AG04450 (cell line): Measurements from ENCODE around the gene ORC6. TPM values are rescaled to one million over a fixed set of nuclear protein-coding genes. Genes with fewer than 3 reads are reported as not detected.

ENCODE experiments used
- CTCF ChIA-PET: fragments of 300-600, 350-600 bp; formaldehyde crosslinking; extraction: SDS; loops from one replicate; lab custom pipeline; 2022; ENCODE audit warnings: antibody characterized with exemption, inconsistent platforms; lab: Charles Lee
- POLR2A ChIA-PET: fragments of 350-600 bp; formaldehyde crosslinking; extraction: SDS; loops from one replicate; lab custom pipeline; 2021; ENCODE audit warnings: antibody characterized with exemption, inconsistent platforms; lab: Yijun Ruan, JAX
- DNase-seq: peaks from one replicate; pipeline ENCODE4 v3.0.0-alpha.2; 2011; ENCODE audit warnings: low read depth, low spot score
- H3K27ac ChIP-seq: one replicate; pipeline ENCODE4 v1.5.1; 2012; ENCODE audit warnings: low read depth, low read length, control low read depth
- H3K27me3 ChIP-seq: one replicate; pipeline ENCODE4 v1.6.0; 2012; ENCODE audit warnings: low read length; ENCODE audit not compliant: control insufficient read depth, insufficient read depth
- H3K4me3 ChIP-seq: 2 replicates; pipeline ENCODE4 v1.5.1; 2011; ENCODE audit warnings: mild to moderate bottlenecking, low read depth, low read length, control low read depth
- H3K9me3 ChIP-seq: 2 replicates; pipeline ENCODE4 v1.5.1; 2012; ENCODE audit warnings: low read length; ENCODE audit not compliant: control insufficient read depth, insufficient read depth
- polyA plus RNA-seq: library from polyadenylated mRNA; depleted of rRNA; stranded (reverse); fragments of >200 nt; gene quantifications from 2 replicates; pipeline ENCODE4 v1.2.3, GENCODE V29; 2011
- TF ChIP-seq, protein P1 (sequence below): IDR thresholded peaks from 2 replicates; pipeline ENCODE4 v1.5.1; 2011; ENCODE audit warnings: low read depth, low read length, control low read depth, inconsistent platforms

The ORC6 gene
- polyA plus RNA-seq, 1 experiment: 6.6 TPM

DNA sequence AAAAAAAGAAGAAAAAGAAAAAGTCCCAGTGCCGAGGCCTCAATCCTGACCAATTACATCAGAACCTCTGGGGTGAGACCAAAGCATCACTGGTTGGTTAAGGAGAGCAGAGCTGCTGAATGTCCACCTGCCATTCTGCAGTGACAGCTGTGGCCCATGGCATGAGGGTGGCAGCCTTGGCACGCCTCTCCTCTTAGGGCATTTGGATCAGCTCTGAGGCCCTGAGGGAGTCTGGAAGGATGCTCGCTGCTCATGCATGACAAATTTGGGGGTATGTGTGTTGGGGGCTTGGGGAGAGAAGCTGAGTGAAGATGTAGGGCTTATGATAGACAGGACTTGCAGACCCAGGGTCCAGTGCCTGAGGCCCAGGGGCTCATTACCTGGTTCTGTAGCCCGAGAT is 32.4 kb downstream of the ORC6 start:
- Histone ChIP-seq H3K9me3 (no peaks in the 10 kb centered on the region), H3K27ac (no peak overlapping the region), H3K4me3 (no peak overlapping the region), H3K27me3 (no peaks in the 10 kb centered on the region)
- ChIA-PET POLR2A (no interaction called here), CTCF (no interaction called here)
- TF ChIP-seq, protein P1, sequence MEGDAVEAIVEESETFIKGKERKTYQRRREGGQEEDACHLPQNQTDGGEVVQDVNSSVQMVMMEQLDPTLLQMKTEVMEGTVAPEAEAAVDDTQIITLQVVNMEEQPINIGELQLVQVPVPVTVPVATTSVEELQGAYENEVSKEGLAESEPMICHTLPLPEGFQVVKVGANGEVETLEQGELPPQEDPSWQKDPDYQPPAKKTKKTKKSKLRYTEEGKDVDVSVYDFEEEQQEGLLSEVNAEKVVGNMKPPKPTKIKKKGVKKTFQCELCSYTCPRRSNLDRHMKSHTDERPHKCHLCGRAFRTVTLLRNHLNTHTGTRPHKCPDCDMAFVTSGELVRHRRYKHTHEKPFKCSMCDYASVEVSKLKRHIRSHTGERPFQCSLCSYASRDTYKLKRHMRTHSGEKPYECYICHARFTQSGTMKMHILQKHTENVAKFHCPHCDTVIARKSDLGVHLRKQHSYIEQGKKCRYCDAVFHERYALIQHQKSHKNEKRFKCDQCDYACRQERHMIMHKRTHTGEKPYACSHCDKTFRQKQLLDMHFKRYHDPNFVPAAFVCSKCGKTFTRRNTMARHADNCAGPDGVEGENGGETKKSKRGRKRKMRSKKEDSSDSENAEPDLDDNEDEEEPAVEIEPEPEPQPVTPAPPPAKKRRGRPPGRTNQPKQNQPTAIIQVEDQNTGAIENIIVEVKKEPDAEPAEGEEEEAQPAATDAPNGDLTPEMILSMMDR: no peak
- no peak for DNase-seq

DNA sequence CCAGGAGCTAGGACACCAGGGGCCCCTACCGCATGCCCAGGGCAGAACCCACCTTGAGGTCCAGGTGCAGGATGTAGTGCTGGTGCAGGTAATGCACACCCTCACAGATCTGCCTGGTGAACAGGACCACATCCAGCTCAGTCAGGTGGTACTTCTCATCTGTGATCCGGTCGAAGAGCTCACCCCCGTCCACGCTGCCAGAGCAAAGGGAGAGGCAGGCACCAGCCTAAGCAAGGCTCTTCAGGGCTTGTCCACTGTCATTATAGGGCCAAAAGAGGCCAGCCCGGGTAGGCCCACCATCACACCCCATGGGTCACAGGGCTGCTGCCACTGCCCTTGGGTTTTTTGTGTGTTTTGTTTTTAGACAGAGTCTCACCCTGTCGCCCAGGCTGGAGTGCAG is 37.7 kb downstream of the ORC6 start:
- H3K27ac ChIP-seq: no peak overlapping the region

DNA sequence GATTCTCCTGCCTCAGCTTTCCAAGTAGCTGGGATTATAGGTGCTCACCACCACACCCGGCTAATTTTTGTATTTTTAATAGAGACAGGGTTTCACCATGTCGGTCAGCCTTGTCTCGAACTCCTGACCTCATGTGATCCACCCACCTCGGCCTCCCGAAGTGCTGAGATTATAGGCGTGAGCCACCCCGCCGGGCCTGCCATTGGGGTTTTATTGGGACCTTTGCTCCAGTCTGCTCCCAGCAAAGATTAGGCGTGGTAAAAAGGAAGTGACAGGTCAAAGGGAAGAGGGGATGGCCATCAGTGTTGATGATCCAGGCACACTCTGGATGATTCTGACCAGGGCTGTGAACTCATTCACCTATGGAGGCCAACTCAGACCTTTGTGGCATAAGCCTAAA is 38.2 kb downstream of the ORC6 start:
- CTCF ChIA-PET: interaction anchor here (0.7 kb wide), 1 partner anchor 126 kb away, joined by 3 read pairs; no protein-coding TSS in a partner anchor
- Histone ChIP-seq H3K9me3 (no peaks in the 10 kb centered on the region; the same call in 1 of the 2 replicates), H3K27me3 (no peaks in the 10 kb centered on the region), H3K4me3 (no peak overlapping the region), H3K27ac (no peak overlapping the region)
- TF ChIP-seq, protein P1: no peak
- POLR2A ChIA-PET: no interaction called here
- DNase-seq: no peak

More for the DNA sequence above, 37.7 kb downstream of the ORC6 start:
- Histone ChIP-seq H3K4me3 (no peak overlapping the region), H3K27me3 (no peaks in the 10 kb centered on the region), H3K9me3 (no peaks in the 10 kb centered on the region; the same call in 1 of the 2 replicates)
- no peak for DNase-seq
- TF ChIP-seq, protein P1: no peak
- ChIA-PET POLR2A (no interaction called here), CTCF (no interaction called here)

DNA sequence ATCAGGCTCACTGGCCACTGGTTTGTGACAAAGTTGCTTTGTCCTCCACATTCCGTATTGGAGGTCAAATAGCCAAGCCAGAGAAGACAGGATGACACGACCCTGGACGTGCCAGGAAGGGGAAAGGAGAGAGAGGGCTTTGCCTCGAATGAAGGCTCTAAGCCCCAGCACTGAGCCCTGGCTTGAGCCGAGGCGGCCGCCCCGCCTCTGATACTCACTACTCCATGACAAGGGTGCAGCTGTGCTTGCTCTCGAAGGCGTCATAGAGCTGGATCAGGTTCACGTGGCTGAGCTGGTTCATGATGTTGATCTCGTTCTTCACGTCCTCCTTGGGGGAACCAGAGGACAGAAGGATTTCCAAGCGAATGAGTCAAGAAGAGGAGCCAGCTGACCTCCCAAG is 39.3 kb downstream of the ORC6 start:
- H3K9me3 ChIP-seq: no peaks in the 10 kb centered on the region; the same call in 1 of the 2 replicates
- TF ChIP-seq, protein P1: no peak
- H3K27me3 ChIP-seq: no peaks in the 10 kb centered on the region
- H3K27ac ChIP-seq: no peak overlapping the region
- no peak for DNase-seq
- H3K4me3 ChIP-seq: no peak overlapping the region
- CTCF ChIA-PET: no interaction called here
- POLR2A ChIA-PET: no interaction called here

DNA sequence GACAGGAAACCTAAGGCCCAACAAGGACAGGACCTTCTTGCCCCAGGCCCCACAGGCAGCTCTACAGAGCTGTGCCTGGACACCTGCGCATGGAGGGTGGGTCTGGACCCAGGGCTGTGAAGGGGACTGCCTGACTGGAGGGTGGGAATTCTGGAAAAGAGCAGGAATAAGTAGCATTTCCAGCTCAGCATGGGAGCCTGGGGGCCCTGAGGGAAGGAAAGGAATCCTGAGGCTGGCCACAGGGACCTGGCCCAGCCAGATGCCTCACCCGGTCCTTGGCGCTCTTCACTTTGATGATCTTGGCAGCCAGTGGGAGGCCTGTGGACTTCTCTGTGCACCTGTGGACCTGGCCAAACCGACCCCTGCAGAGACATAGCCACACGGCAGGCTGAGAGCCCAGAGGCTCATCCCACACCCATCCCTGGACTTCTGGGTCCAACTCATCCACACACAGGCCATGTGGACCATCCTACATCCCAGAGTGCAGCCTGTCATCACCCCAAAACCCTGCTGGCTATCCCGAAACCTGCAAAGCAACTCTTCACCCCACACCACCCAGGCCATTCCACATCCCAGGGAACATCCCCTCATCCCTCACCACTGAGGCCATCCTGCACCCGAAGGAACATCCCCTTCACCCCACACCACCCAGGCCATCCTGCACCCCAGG is 40.0 kb downstream of the ORC6 start:
- H3K9me3 ChIP-seq: no peaks in the 10 kb centered on the region; the same call in 1 of the 2 replicates
- H3K4me3 ChIP-seq: no peak overlapping the region
- POLR2A ChIA-PET: no interaction called here
- TF ChIP-seq, protein P1: no peak
- CTCF ChIA-PET: no interaction called here
- DNase-seq: no peak
- H3K27ac ChIP-seq: no peak overlapping the region
- no peaks in the 10 kb centered on the region for H3K27me3 ChIP-seq
